HG03575 (cell line): ENCODE data around the gene VWC2L.

Experiments
- ATAC-seq: cut with Tn5 transposase; IDR thresholded peaks from one replicate; pipeline ENCODE4 v1.9.1; 2021; ENCODE audit not compliant: unreplicated experiment, insufficient number of reproducible peaks, low FRiP score; ENCODE audit errors: extremely low read depth

The VWC2L gene

GRCh38 chr2:214451516-214452275 lies 40.8 kb downstream of the VWC2L start:
- no peak for ATAC-seq

GRCh38 chr2:214465363-214466146 lies 54.7 kb downstream of the VWC2L start:
- no peak for ATAC-seq

- ATAC-seq = no peak
These were observed 58.9 kb downstream of the VWC2L start for GRCh38 chr2:214469728-214470127.

- ATAC-seq = no peak
These were observed 60.5 kb downstream of the VWC2L start for GRCh38 chr2:214471382-214471781.

- ATAC-seq = no peak
These were observed 61.1 kb downstream of the VWC2L start for GRCh38 chr2:214471990-214472389.

GRCh38 chr2:214477305-214477704 lies 66.5 kb downstream of the VWC2L start:
- ATAC-seq = no peak

- no peak for ATAC-seq
These were observed 70.3 kb downstream of the VWC2L start for GRCh38 chr2:214481204-214481603.

GRCh38 chr2:214482728-214483127 lies 71.9 kb downstream of the VWC2L start:
- no peak for ATAC-seq

- no peak for ATAC-seq
These were observed 73.4 kb downstream of the VWC2L start for GRCh38 chr2:214484239-214484638.

GRCh38 chr2:214484701-214485100 lies 73.8 kb downstream of the VWC2L start:
- ATAC-seq = no peak

GRCh38 chr2:214489181-214489580 lies 78.3 kb downstream of the VWC2L start:
- no peak for ATAC-seq

GRCh38 chr2:214489702-214490101 lies 78.8 kb downstream of the VWC2L start:
- no peak for ATAC-seq

GRCh38 chr2:214492152-214492551 lies 81.3 kb downstream of the VWC2L start:
- ATAC-seq = no peak

- no peak for ATAC-seq
These were observed 81.8 kb downstream of the VWC2L start for GRCh38 chr2:214492608-214493007.

- no peak for ATAC-seq
These were observed 86.6 kb downstream of the VWC2L start for GRCh38 chr2:214497489-214497888.

GRCh38 chr2:214503568-214503967 lies 92.7 kb downstream of the VWC2L start:
- ATAC-seq = no peak

- no peak for ATAC-seq
These were observed 93.9 kb downstream of the VWC2L start for GRCh38 chr2:214504599-214505376.

GRCh38 chr2:214507032-214507431 lies 96.2 kb downstream of the VWC2L start:
- ATAC-seq = no peak

GRCh38 chr2:214514704-214515103 lies 103.8 kb downstream of the VWC2L start:
- no peak for ATAC-seq

- ATAC-seq = no peak
These were observed 104.3 kb downstream of the VWC2L start for GRCh38 chr2:214515111-214515510.
